Measurements from ENCODE around the gene ZNF555. TPM values are rescaled to one million over a fixed set of nuclear protein-coding genes. Genes with fewer than 3 reads are reported as not detected.

ZNF555 gene
- total and polyA plus RNA-seq, 9 of the 15 experiments (the other 6 are each of a cell fraction or from before 2014, with no cell fraction given), result 2.0 to 6.7 (median 5.4) TPM

DNA sequence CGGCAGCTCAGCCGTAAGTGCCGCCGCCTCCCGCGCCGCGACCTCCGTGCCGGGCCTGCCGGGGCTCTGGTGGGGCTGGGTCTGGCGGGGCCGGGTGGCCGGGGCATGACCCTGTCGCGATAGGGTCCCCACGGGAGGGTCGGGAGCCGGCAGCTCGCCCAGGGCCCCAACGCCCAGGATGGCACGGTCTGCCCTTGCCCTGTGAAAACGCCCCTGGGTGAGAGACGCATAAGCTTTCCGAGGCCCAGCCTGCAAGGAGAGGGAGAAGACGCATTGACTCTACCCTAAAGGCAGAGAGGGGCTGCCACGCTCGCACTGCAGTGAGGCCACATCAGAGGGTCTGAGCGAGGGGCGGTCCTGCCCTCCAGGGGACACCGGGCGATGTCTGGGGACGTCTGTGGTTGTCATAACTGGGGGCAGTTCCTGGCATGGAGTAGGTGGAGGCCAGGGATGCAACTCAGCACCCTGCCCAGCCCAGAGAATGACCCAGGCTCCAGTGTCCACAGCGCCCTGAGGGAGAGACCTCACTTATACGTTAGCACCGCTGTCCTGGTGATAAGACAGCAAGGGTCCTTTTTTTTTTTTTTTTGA lies 21.1 kb upstream of the ZNF555 start:
- H3K27me3 ChIP-seq (ENCODE audit: control insufficient read depth in 2 of 2, insufficient read depth in 2 of 2, low read length in 2 of 2), result no peaks in the 10 kb centered on the region
- TSS peak; percentile 50 for BruUV-seq (replicated peaks)
- no peaks in the 10 kb centered on the region for H3K9me1 ChIP-seq (ENCODE audit: control insufficient read depth, insufficient read depth, low read length)
- ChIA-PET POLR2A (interaction anchor here (0.5 to 1.6 kb wide), 5 partner anchors 16 to 260 kb away, joined by 3 to 4 read pairs (median 3); no protein-coding TSS in a partner anchor), CTCF (ENCODE audit: low intra/inter-chr PET ratio) (no interaction called here)
- no peaks in the 10 kb centered on the region for H4K20me1 ChIP-seq (replicated peaks; ENCODE audit: control insufficient read depth, insufficient read depth, low read length)
- H3K79me2 ChIP-seq (ENCODE audit: control insufficient read depth, insufficient read depth, low read length), result peaks cover 7% of the 10 kb centered on the region
- under 1% methylated on average over 18 of the region's 36 CpGs for whole genome bisulfite sequencing (ENCODE audit: insufficient coverage, low coverage, missing lambda C conversion rate)
- H3K4me1 ChIP-seq (replicated peaks in 1 of 2; ENCODE audit: control insufficient read depth in 2 of 2, insufficient read depth in 2 of 2, low read length in 2 of 2), result peaks cover 0 to 18% of the 10 kb centered on the region in 2 experiments; a peak in 3 of 5 replicates
- H3K9ac ChIP-seq (ENCODE audit: insufficient read depth in 1 of 2, low read depth in 2 of 2, low read length in 2 of 2), result peak overlapping the region; percentile 79 to 95
- ATAC-seq (peak; percentile 43), FAIRE-seq (no peak), DNase-seq (ENCODE audit: extremely low read depth in 1 of 4, low spot score in 3 of 4) (peak in 2 of 4 experiments; percentile 32 to 42)
- H3K4me2 ChIP-seq (ENCODE audit: insufficient read depth, low read length), result peak overlapping the region; percentile 91
- H2AFZ ChIP-seq (ENCODE audit: low read depth, low read length), result peak overlapping the region; percentile 87
- peak overlapping the region; percentile 68; the same call in 2 of the 3 replicates for H3K27ac ChIP-seq (ENCODE audit: extremely low read depth, low read depth, low read length)
- H3K9me3 ChIP-seq (replicated peaks; ENCODE audit: control insufficient read depth, insufficient read depth, low read depth, low read length), result 0 out of 2 replicates have a peak, but pooled peaks cover 1% of the 10 kb centered on the region
- no peaks in the 10 kb centered on the region for H3K36me3 ChIP-seq (ENCODE audit: control insufficient read depth, insufficient read depth, low read length)
- H3K4me3 ChIP-seq, result peak overlapping the region; percentile 93
- in situ Hi-C loops (cut with MboI) (no loop called here), intact Hi-C loops (cut with micrococcal nuclease) (no loop called here)
- TF ChIP-seq, protein P1, sequence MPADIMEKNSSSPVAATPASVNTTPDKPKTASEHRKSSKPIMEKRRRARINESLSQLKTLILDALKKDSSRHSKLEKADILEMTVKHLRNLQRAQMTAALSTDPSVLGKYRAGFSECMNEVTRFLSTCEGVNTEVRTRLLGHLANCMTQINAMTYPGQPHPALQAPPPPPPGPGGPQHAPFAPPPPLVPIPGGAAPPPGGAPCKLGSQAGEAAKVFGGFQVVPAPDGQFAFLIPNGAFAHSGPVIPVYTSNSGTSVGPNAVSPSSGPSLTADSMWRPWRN (IDR thresholded peaks at IDR 0.05; ENCODE audit: low read depth), result no peak
- TF ChIP-seq ZNF431 (CRISPR knock-in tag; IDR thresholded peaks at IDR 0.05) (no peak), NFRKB (IDR thresholded peaks at IDR 0.05; ENCODE audit: low read depth) (no peak), POLR2H (tag; IDR thresholded peaks at IDR 0.05; ENCODE audit: low read depth) (no peak), ZNF143 (CRISPR knock-in tag; IDR thresholded peaks at IDR 0.05) (peak; percentile 32; the same call in 1 of the 2 replicates), FOXA3 (CRISPR knock-in tag; conservative IDR thresholded peaks at IDR 0.05 in 1 of 2, IDR thresholded peaks at IDR 0.05 in 1 of 2) (peak in 1 of 2 experiments; percentile 17; a peak in 1 of 4 replicates), CREB1 (IDR thresholded peaks at IDR 0.05) (no peak), CREB1 (CRISPR knock-in tag; IDR thresholded peaks at IDR 0.05) (no peak), ZNF311 (CRISPR knock-in tag; IDR thresholded peaks at IDR 0.05) (no peak), SMAD1 (IDR thresholded peaks at IDR 0.05; ENCODE audit: low read depth, low read length, partially characterized antibody) (no peak), BRCA1 (IDR thresholded peaks at IDR 0.05) (no peak), BRCA1 (CRISPR knock-in tag; IDR thresholded peaks at IDR 0.05) (no peak), SREBF1 (IDR thresholded peaks at IDR 0.05; ENCODE audit: borderline replicate concordance, low read depth, low read length) (no peak), ZNF184 (CRISPR knock-in tag; IDR thresholded peaks at IDR 0.05) (no peak), NFE2L1 (tag; IDR thresholded peaks at IDR 0.05; ENCODE audit: borderline replicate concordance, low read depth) (no peak), POLR2B (IDR thresholded peaks at IDR 0.05; ENCODE audit: low read depth, partially characterized antibody) (no peak), CHD1 (IDR thresholded peaks at IDR 0.05; ENCODE audit: low read length) (peak; percentile 36), FOXP1 (CRISPR knock-in tag; IDR thresholded peaks at IDR 0.05) (no peak), ARID2 (IDR thresholded peaks at IDR 0.05) (no peak), ZBTB7A (IDR thresholded peaks at IDR 0.05; ENCODE audit: borderline replicate concordance, control insufficient read depth, low read depth, low read length) (no peak)
- TF ChIP-seq, protein P2, sequence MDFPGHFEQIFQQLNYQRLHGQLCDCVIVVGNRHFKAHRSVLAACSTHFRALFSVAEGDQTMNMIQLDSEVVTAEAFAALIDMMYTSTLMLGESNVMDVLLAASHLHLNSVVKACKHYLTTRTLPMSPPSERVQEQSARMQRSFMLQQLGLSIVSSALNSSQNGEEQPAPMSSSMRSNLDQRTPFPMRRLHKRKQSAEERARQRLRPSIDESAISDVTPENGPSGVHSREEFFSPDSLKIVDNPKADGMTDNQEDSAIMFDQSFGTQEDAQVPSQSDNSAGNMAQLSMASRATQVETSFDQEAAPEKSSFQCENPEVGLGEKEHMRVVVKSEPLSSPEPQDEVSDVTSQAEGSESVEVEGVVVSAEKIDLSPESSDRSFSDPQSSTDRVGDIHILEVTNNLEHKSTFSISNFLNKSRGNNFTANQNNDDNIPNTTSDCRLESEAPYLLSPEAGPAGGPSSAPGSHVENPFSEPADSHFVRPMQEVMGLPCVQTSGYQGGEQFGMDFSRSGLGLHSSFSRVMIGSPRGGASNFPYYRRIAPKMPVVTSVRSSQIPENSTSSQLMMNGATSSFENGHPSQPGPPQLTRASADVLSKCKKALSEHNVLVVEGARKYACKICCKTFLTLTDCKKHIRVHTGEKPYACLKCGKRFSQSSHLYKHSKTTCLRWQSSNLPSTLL (IDR thresholded peaks at IDR 0.05), result no peak
- TF ChIP-seq, protein P3, sequence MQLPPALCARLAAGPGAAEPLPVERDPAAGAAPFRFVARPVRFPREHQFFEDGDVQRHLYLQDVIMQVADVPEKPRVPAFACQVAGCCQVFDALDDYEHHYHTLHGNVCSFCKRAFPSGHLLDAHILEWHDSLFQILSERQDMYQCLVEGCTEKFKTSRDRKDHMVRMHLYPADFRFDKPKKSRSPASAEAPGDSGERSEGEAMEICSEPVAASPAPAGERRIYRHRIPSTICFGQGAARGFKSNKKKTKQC (CRISPR knock-in tag; IDR thresholded peaks at IDR 0.05), result no peak

Measured in K562 (cell line).